Measurements from ENCODE around the gene COL6A3. TPM values are rescaled to one million over a fixed set of nuclear protein-coding genes. Genes with fewer than 3 reads are reported as not detected.

Gene COL6A3
- total RNA-seq, 2 experiments from 2014 or later = 1.3 TPM

GRCh38 chr2:237299906-237300305, 114.1 kb downstream of the COL6A3 start:
- CTCF ChIA-PET = interaction anchor here (1.0 kb wide), 1 partner anchor 10 kb away, joined by 3 read pairs; no protein-coding TSS in a partner anchor
- DNase-seq = no peak
- no peak overlapping the region for H3K4me3 ChIP-seq (ENCODE audit: low read length)
- Mint-ChIP-seq H3K27me3 (peaks cover 21% of the 10 kb centered on the region), H3K27ac (no peak overlapping the region), H3K9me3 (no peaks in the 10 kb centered on the region), H3K4me3 (no peak overlapping the region), H3K36me3 (ENCODE audit: low read depth) (no peaks in the 10 kb centered on the region), H3K4me1 (ENCODE audit: low read depth) (no peaks in the 10 kb centered on the region)
- H3K27ac ChIP-seq (ENCODE audit: low read depth in 1 of 2, low read length in 2 of 2) = no peak overlapping the region
- ATAC-seq (ENCODE audit: poor library complexity) = no peak
- H3K27me3 ChIP-seq (ENCODE audit: control insufficient read depth in 1 of 2, insufficient read depth in 2 of 2, low read length in 2 of 2) = peaks cover 7 to 8% of the 10 kb centered on the region in 2 experiments
- no peaks in the 10 kb centered on the region for H3K36me3 ChIP-seq (ENCODE audit: insufficient read depth, low read length)
- POLR2A ChIA-PET = no interaction called here
- no peaks in the 10 kb centered on the region for H3K4me1 ChIP-seq (ENCODE audit: insufficient read depth, low read length)
- H3K9me3 ChIP-seq (ENCODE audit: control insufficient read depth in 1 of 2, insufficient read depth in 1 of 2, low read length in 2 of 2) = peaks cover 0 to 7% of the 10 kb centered on the region in 2 experiments
- no peak for TF ChIP-seq CTCF (IDR thresholded peaks at IDR 0.05)
- intact Hi-C loops (cut with DNase I, micrococcal nuclease) = no loop called here

- Histone ChIP-seq H3K9me3 (ENCODE audit: control insufficient read depth in 1 of 2, insufficient read depth in 1 of 2, low read length in 2 of 2) (peaks cover 0 to 3% of the 10 kb centered on the region in 2 experiments), H3K4me1 (ENCODE audit: insufficient read depth, low read length) (no peaks in the 10 kb centered on the region), H3K27ac (ENCODE audit: low read depth in 1 of 2, low read length in 2 of 2) (no peak overlapping the region), H3K4me3 (ENCODE audit: low read length) (no peak overlapping the region), H3K27me3 (ENCODE audit: control insufficient read depth in 1 of 2, insufficient read depth in 2 of 2, low read length in 2 of 2) (peaks cover 7 to 8% of the 10 kb centered on the region in 2 experiments), H3K36me3 (ENCODE audit: insufficient read depth, low read length) (no peaks in the 10 kb centered on the region)
- intact Hi-C loops (cut with DNase I, micrococcal nuclease) = no loop called here
- Mint-ChIP-seq H3K4me3 (no peak overlapping the region), H3K4me1 (ENCODE audit: low read depth) (no peaks in the 10 kb centered on the region), H3K9me3 (peaks cover 3% of the 10 kb centered on the region), H3K36me3 (ENCODE audit: low read depth) (no peaks in the 10 kb centered on the region), H3K27ac (no peak overlapping the region), H3K27me3 (peaks cover 32% of the 10 kb centered on the region)
- DNase-seq (no peak), ATAC-seq (ENCODE audit: poor library complexity) (no peak)
- no peak for TF ChIP-seq CTCF (IDR thresholded peaks at IDR 0.05)
- CTCF ChIA-PET = no interaction called here
- POLR2A ChIA-PET = no interaction called here
Measured at GRCh38 chr2:237298151-237299118, 115.5 kb downstream of the COL6A3 start.

- Histone ChIP-seq H3K4me3 (ENCODE audit: low read length) (no peak overlapping the region), H3K27ac (ENCODE audit: low read depth in 1 of 2, low read length in 2 of 2) (no peak overlapping the region), H3K36me3 (ENCODE audit: insufficient read depth, low read length) (no peaks in the 10 kb centered on the region), H3K27me3 (ENCODE audit: control insufficient read depth in 1 of 2, insufficient read depth in 2 of 2, low read length in 2 of 2) (peaks cover 7 to 8% of the 10 kb centered on the region in 2 experiments), H3K4me1 (ENCODE audit: insufficient read depth, low read length) (no peaks in the 10 kb centered on the region), H3K9me3 (ENCODE audit: control insufficient read depth in 1 of 2, insufficient read depth in 1 of 2, low read length in 2 of 2) (peaks cover 0 to 4% of the 10 kb centered on the region in 2 experiments)
- ChIA-PET CTCF (no interaction called here), POLR2A (no interaction called here)
- intact Hi-C loops (cut with DNase I, micrococcal nuclease) = no loop called here
- Mint-ChIP-seq H3K4me3 (no peak overlapping the region), H3K27me3 (peaks cover 37% of the 10 kb centered on the region), H3K36me3 (ENCODE audit: low read depth) (no peaks in the 10 kb centered on the region), H3K9me3 (peaks cover 3% of the 10 kb centered on the region), H3K27ac (no peak overlapping the region), H3K4me1 (ENCODE audit: low read depth) (no peaks in the 10 kb centered on the region)
- DNase-seq = no peak
- no peak for ATAC-seq (ENCODE audit: poor library complexity)
- TF ChIP-seq CTCF (IDR thresholded peaks at IDR 0.05) = no peak
Measured at GRCh38 chr2:237297421-237298150, 116.4 kb downstream of the COL6A3 start.
